Endometrium (tissue), 2 donors: ENCODE data around the gene GPATCH3.
"Not testable (repeated sequence)": the region's sequence is repeated elsewhere in the genome, so short reads cannot be mapped to it uniquely, and the experiment has no call there.

Experiments used
- FAIRE-seq: peaks from 2 replicates; lab custom pipeline; 2012; peaks lifted over from hg19 to GRCh38; lab: Jason Lieb, UNC
- donor health status: control.
- donor health status: control.

Gene GPATCH3, protein sequence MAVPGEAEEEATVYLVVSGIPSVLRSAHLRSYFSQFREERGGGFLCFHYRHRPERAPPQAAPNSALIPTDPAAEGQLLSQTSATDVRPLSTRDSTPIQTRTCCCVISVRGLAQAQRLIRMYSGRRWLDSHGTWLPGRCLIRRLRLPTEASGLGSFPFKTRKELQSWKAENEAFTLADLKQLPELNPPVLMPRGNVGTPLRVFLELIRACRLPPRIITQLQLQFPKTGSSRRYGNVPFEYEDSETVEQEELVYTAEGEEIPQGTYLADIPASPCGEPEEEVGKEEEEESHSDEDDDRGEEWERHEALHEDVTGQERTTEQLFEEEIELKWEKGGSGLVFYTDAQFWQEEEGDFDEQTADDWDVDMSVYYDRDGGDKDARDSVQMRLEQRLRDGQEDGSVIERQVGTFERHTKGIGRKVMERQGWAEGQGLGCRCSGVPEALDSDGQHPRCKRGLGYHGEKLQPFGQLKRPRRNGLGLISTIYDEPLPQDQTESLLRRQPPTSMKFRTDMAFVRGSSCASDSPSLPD

GRCh38 chr1:26900001-26900814, at the start of gene GPATCH3:
GPATCH3 (minus strand) TSS chr1:26900467; CDS start chr1:26900442, 25 bp downstream.
- peak; percentile 51 for FAIRE-seq

DNA sequence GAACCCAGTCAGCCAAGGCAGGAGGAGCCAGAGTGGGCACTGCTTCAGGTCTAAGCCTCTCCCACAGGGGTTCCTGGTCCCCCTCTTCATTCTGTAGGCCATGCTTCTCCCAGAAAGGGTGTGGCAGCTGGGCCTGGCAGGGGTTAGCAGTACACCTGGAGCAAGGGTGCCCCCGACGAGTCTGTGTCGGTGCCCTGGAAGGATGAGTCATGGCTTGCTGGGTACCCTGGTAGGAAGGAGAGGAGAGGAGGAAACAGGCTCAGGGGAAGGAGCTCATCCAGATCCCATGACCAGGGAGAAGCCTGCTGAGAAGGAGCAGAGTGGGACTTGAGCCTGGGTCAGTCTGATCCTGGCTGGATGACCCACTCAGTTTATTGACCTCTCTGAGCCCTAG, 49.7 kb upstream of the GPATCH3 start:
- no peak for FAIRE-seq

GRCh38 chr1:26949266-26949925, 49.1 kb upstream of the GPATCH3 start:
- no peak for FAIRE-seq

DNA sequence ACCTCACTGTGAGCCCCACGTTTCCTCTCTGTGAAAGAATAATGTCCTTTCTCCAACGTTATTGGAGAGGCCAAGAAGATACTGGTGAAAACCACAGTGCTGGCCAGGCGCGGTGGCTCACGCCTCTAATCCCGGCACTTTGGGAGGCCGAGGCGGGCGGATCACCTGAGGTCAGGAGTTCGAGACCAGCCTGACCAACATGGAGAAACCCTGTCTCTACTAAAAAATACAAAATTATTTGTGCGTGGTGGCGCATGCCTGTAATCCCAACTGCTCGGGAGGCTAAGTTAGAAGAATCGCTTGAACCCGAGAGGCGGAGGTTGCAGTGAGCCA, 48.4 kb upstream of the GPATCH3 start:
- not testable (repeated sequence) for FAIRE-seq

- FAIRE-seq: no peak
These were observed 46.0 kb upstream of the GPATCH3 start for GRCh38 chr1:26946270-26946669.

DNA sequence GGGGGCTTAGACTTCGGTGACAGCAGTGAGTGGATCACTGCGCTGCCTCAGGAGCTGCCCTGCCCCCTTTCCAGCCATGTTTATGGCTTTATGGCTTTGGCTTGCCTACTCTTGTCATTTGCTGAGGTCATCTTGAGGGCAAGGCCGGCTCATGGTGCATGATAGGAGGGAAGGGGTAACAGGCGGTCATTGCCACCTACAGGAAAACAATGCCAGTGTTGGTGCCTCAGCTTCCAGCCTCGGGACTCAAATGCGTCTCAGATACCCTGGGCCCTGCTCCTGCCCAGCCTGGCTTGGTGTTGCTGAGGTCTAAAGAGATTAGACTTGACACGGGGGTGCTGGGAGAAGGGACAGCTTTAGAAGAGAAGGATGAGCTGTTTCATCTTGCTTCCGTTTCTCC, 45.5 kb upstream of the GPATCH3 start:
- FAIRE-seq: no peak

GRCh38 chr1:26945138-26945537, 44.9 kb upstream of the GPATCH3 start:
- no peak for FAIRE-seq

DNA sequence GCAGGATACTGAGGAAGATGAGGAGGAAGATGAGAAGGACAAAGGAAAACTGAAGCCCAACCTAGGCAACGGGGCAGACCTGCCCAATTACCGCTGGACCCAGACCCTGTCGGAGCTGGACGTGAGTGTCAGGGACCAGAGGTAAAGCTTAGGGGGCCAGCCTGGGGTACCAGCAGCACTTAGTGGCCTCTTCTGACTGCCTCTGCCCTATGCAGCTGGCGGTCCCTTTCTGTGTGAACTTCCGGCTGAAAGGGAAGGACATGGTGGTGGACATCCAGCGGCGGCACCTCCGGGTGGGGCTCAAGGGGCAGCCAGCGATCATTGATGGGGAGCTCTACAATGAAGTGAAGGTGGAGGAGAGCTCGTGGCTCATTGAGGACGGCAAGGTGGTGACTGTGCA, 42.4 kb upstream of the GPATCH3 start:
- no peak for FAIRE-seq

DNA sequence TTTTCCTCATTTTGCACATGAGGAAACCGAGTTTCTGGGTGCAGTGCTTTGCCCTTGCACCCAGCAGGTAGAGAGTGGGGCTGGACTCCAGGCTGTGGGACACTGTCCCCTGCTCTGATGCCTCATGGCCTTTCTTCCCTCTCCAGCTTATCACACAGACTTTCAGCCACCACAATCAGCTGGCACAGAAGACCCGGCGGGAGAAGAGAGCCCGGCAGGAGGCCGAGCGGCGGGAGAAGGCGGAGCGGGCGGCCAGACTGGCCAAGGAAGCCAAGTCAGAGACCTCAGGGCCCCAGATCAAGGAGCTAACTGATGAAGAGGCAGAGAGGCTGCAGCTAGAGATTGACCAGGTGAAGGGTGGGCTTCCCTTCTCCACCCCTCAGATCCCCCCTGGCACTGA, 41.0 kb upstream of the GPATCH3 start:
- FAIRE-seq: no peak

GRCh38 chr1:26938659-26939025, 38.4 kb upstream of the GPATCH3 start:
- FAIRE-seq: no peak

DNA sequence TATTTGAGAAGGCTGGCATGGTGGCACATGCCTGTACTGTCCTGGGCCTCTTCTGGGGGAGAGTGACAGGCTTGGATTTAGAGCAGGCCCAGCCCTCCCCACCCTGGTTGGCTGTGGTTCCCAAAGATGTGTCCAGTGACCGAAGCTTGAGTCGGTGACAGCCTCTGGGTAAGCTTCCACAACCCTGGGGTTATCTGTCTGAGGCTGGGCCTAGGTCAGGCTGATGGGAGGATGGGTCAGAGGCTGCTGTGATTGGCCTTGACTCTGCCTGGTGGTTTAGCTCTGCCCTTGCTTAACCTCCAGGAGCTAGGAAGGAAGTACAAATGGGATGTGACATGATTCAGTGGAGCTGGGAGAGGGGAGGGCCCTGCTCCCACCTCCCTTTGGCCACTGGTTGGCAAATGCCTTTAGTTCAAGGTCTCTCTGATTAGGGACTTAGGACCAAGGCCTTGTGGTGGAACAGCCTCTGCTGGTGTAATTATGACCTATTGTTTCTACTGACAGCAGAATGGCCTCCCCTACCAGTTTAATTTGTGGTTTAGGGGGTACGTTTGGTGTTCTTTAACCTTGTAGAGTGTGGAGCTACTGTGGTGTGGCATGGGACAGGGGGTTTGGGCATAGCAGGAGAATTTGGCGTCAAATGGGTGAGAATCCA, 37.9 kb upstream of the GPATCH3 start:
- FAIRE-seq: no peak

GRCh38 chr1:26936823-26937222, 36.6 kb upstream of the GPATCH3 start:
- no peak for FAIRE-seq

- no peak for FAIRE-seq
These were observed 32.3 kb upstream of the GPATCH3 start for GRCh38 chr1:26932531-26932930.

GRCh38 chr1:26923711-26924110, 23.4 kb upstream of the GPATCH3 start:
- FAIRE-seq: no peak

GRCh38 chr1:26922901-26923300, 22.6 kb upstream of the GPATCH3 start:
- FAIRE-seq: no peak

DNA sequence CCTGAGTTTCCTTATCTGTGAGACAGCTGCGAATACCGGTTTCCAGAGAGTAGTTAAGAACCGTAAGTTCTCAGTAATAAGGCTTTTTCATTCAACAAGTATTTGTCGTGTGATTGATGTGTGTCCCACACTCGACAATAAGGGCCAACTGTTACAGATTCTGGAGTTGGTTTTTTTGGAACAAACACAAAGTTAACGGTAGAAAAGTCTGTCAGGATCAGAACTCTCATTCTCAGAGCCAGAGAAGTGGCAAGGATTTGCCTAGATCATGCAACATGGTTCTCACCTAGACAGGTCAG, 22.1 kb upstream of the GPATCH3 start:
- FAIRE-seq: no peak

- peak; percentile 98 for FAIRE-seq
These were observed 21.5 kb upstream of the GPATCH3 start, which contains the start of gene NUDC for GRCh38 chr1:26921540-26922430. NUDC (plus strand) TSS chr1:26921743; CDS start chr1:26921849, 106 bp downstream.

DNA sequence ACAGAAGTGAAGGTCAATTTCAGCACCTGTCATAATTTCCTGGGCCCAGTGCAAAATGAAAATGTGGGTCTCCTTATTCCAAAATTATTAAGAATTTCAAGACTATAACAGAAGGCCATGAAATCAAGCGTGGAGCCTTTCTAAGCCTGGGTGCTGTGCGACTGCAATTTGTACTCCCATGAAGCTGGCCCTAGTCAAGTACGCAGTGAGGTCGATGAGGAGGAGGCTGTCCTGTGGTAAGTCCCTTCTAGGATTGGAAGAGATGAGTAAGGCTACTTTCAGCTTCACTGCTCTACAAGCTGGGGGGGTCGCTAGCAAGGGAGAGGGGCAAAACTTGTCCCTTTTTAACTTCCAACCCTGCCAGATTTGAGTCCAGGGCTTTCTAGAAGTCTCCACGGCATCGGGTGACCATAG, 20.9 kb upstream of the GPATCH3 start:
- FAIRE-seq: no peak

GRCh38 chr1:26915204-26915842, 15.1 kb upstream of the GPATCH3 start:
- no peak for FAIRE-seq

- no peak for FAIRE-seq
These were observed 13.7 kb upstream of the GPATCH3 start, which contains the start of gene NR0B2 for GRCh38 chr1:26913754-26914619. NR0B2 (minus strand) TSS chr1:26913975; CDS start chr1:26913940, 35 bp downstream.
